Stomach (tissue), 9 donors: ENCODE measurements around the gene FTO. TPM values are rescaled to one million over a fixed set of nuclear protein-coding genes. Genes with fewer than 3 reads are reported as not detected.

Experiments used
- DNase-seq, 2 donors: peaks; one replicate each; pipeline versions ENCODE4 v3.0.0 to v3.0.0-alpha.2; 2013 to 2019
- H3K27ac ChIP-seq, 5 donors: fragments of 200-600 bp in 4 of 5; sonication (generic) in 4 of 5; one replicate each; pipeline ENCODE4 v1.5.1; 2013 to 2019; ENCODE audit warnings: mild to moderate bottlenecking in 1 of 5, moderate library complexity in 1 of 5
- H3K27me3 ChIP-seq, 3 donors: fragments of 200-600 bp; sonication (generic); one replicate each; pipeline ENCODE4 v1.5.1; 2017 to 2019; ENCODE audit warnings: mixed run types in 1 of 3
- H3K36me3 ChIP-seq, 4 donors: fragments of 200-600 bp; sonication (generic); 1 replicate in 3 of 4; 2 replicates in 1 of 4; pipeline ENCODE4 v1.5.1; 2016 to 2019
- H3K4me1 ChIP-seq, 4 donors: fragments of 200-600 bp; sonication (generic); one replicate each; pipeline ENCODE4 v1.5.1; 2016 to 2019
- H3K4me3 ChIP-seq, 4 donors: fragments of 200-600 bp; sonication (generic) in 3 of 4; one replicate each; pipeline ENCODE4 v1.5.1; 2016 to 2019; ENCODE audit warnings: mild to moderate bottlenecking in 1 of 4
- H3K9me3 ChIP-seq, 4 donors: fragments of 200-600 bp; sonication (generic); one replicate each; pipeline ENCODE4 v1.5.1; 2016 to 2019
- CTCF ChIP-seq, 7 experiments: fragments of 450-650 bp in 4 of 7; fragments of 200-600 bp in 3 of 7; sonication (generic) in 3 of 7; IDR thresholded peaks; one replicate each; pipeline ENCODE4 v1.5.1; 2016 to 2019; ENCODE audit warnings: antibody characterized with exemption in 7 of 7, control low read depth in 2 of 7, mild to moderate bottlenecking in 1 of 7
- EP300 ChIP-seq: sonication (generic); formaldehyde crosslinking; IDR thresholded peaks from one replicate; pipeline ENCODE4 v1.6.1; 2017; ENCODE audit warnings: antibody characterized with exemption
- POLR2A ChIP-seq, 4 donors: fragments of 450-650 bp; IDR thresholded peaks; one replicate each; pipeline ENCODE4 v1.6.1; 2016; ENCODE audit warnings: antibody characterized with exemption in 4 of 4, control low read depth in 2 of 4, mild to moderate bottlenecking in 1 of 4, moderate library complexity in 1 of 4
- POLR2AphosphoS5 ChIP-seq, 3 donors: sonication (generic); formaldehyde crosslinking; IDR thresholded peaks; one replicate each; pipeline ENCODE4 v1.6.1; 2016; ENCODE audit warnings: antibody characterized with exemption in 3 of 3
- WGBS, 5 donors: extraction: QIAGEN DNeasy Blood & Tissue Kit in 3 of 5; methylation state at CpG; one replicate each; pipeline versions ENCODE4 v1.1.5 to v1.1.7; 2013 to 2018; 5-methylcytosine and 5-hydroxymethylcytosine counted together
- intact Hi-C: fragments of 100-400 bp; cut with DNase I; formaldehyde crosslinking; loops from one replicate; pipeline ENCODE4 v1.15.1; 2023; ENCODE audit warnings: low total_unique reads
- polyA plus RNA-seq, 3 donors: library from polyadenylated mRNA; stranded (reverse); fragments of 200-250 nt; gene quantifications; one replicate each; pipeline ENCODE4 v1.2.3, GENCODE V29; 2013
- total RNA-seq, 5 donors: library from RNA; depleted of rRNA; stranded (reverse); fragments of >200 nt; gene quantifications; one replicate each; pipeline versions ENCODE4 v1.1.0 to v1.2.3, GENCODE V29; 2014 to 2016
- donor health status: healthy with polysubstance abuse.
- donor health status: Bipolar disorder and iron deficiency.
- donor health status: healthy.

The FTO gene
- total and polyA plus RNA-seq, 8 donors: 9.3 to 88.7 (median 24.6) TPM

- no peaks in the 10 kb centered on the region for H3K9me3 ChIP-seq
- peaks cover 0 to 26% (median 9%) of the 10 kb centered on the region in 4 donors for H3K4me1 ChIP-seq
- intact Hi-C loops: no loop called here
- peaks cover 0 to 22% (median 16%) of the 10 kb centered on the region in 4 donors for H3K36me3 ChIP-seq
- no peak for DNase-seq
- H3K4me3 ChIP-seq: no peak overlapping the region
- no peak for TF ChIP-seq CTCF (IDR thresholded peaks at IDR 0.05)
- TF ChIP-seq EP300: no peak
- TF ChIP-seq POLR2AphosphoS5 (IDR thresholded peaks at IDR 0.05): no peak
- no peak for TF ChIP-seq POLR2A (IDR thresholded peaks at IDR 0.05)
- 73 to 86% (median 81%) methylated on average over 5 of the region's 5 CpGs for WGBS, 5 donors
- no peak overlapping the region for H3K27ac ChIP-seq
- no peaks in the 10 kb centered on the region for H3K27me3 ChIP-seq
These were observed 123.8 kb downstream of the FTO start for GRCh38 chr16:53827741-53828140.

GRCh38 chr16:53829186-53829747 lies 125.3 kb downstream of the FTO start:
- 87 to 93% (median 90%) methylated on average over 3 of the region's 3 CpGs for WGBS, 5 donors
- Histone ChIP-seq H3K4me1 (peaks cover 0 to 26% (median 9%) of the 10 kb centered on the region in 4 donors), H3K36me3 (peaks cover 0 to 33% (median 16%) of the 10 kb centered on the region in 4 donors), H3K4me3 (no peak overlapping the region), H3K9me3 (no peaks in the 10 kb centered on the region), H3K27me3 (no peaks in the 10 kb centered on the region), H3K27ac (no peak overlapping the region)
- TF ChIP-seq POLR2A (IDR thresholded peaks at IDR 0.05): no peak
- TF ChIP-seq CTCF (IDR thresholded peaks at IDR 0.05): no peak
- no peak for DNase-seq
- intact Hi-C loops: no loop called here

- Histone ChIP-seq H3K4me3 (no peak overlapping the region), H3K36me3 (peaks cover 0 to 18% (median 4%) of the 10 kb centered on the region in 4 donors), H3K4me1 (peaks cover 0 to 32% (median 6%) of the 10 kb centered on the region in 4 donors), H3K27ac (no peak overlapping the region), H3K9me3 (no peaks in the 10 kb centered on the region), H3K27me3 (no peaks in the 10 kb centered on the region)
- intact Hi-C loops: no loop called here
- TF ChIP-seq EP300: no peak
- TF ChIP-seq POLR2AphosphoS5 (IDR thresholded peaks at IDR 0.05): no peak
- TF ChIP-seq CTCF (IDR thresholded peaks at IDR 0.05): no peak
- 91 to 96% (median 95%) methylated on average over 9 of the region's 9 CpGs for WGBS, 5 donors
- no peak for DNase-seq
These were observed 129.1 kb downstream of the FTO start for GRCh38 chr16:53832896-53833544.

GRCh38 chr16:53836142-53836541 lies 132.2 kb downstream of the FTO start:
- H3K36me3 ChIP-seq: peaks cover 0 to 11% (median 0%) of the 10 kb centered on the region in 4 donors
- TF ChIP-seq EP300: no peak
- no peak for TF ChIP-seq POLR2A (IDR thresholded peaks at IDR 0.05)
- no peak for TF ChIP-seq POLR2AphosphoS5 (IDR thresholded peaks at IDR 0.05)
- no peak for TF ChIP-seq CTCF (IDR thresholded peaks at IDR 0.05)
- intact Hi-C loops: no loop called here
- DNase-seq: no peak
- H3K4me3 ChIP-seq: no peak overlapping the region
- 91 to 99% (median 94%) methylated on average over 3 of the region's 3 CpGs for WGBS, 5 donors
- H3K27me3 ChIP-seq: no peaks in the 10 kb centered on the region
- H3K4me1 ChIP-seq: peaks cover 0 to 19% (median 2%) of the 10 kb centered on the region in 4 donors
- H3K9me3 ChIP-seq: no peaks in the 10 kb centered on the region
- no peak overlapping the region for H3K27ac ChIP-seq
